RWPE1 (cell line): ENCODE results near the gene KASH5.
"Not testable (repeated sequence)": the region's sequence is repeated elsewhere in the genome, so short reads cannot be mapped to it uniquely, and the experiment has no call there.

Source experiments
- CTCF ChIA-PET: fragments of 350-600 bp; sonication (Branson Sonifier 250); formaldehyde crosslinking; extraction: SDS; loops from one replicate; lab custom pipeline; 2021; lab: Yijun Ruan, JAX
- POLR2A ChIA-PET: fragments of 400-600 bp; formaldehyde crosslinking; extraction: SDS; loops from one replicate; lab custom pipeline; 2020; ENCODE audit warnings: antibody characterized with exemption; ENCODE audit not compliant: low non-redundant PET; lab: Yijun Ruan, JAX
- DNase-seq: peaks from one replicate; pipeline ENCODE4 v3.0.0; 2012; ENCODE audit warnings: low spot score
- H3K27ac ChIP-seq: fragments of 450-650 bp; 2 replicates; pipeline ENCODE4 v1.5.1; 2017
- CTCF ChIP-seq: fragments of 450-650 bp; conservative IDR thresholded peaks from 2 replicates; pipeline ENCODE4 v1.5.1; 2017; ENCODE audit warnings: low read depth, mild to moderate bottlenecking

KASH5 gene

DNA sequence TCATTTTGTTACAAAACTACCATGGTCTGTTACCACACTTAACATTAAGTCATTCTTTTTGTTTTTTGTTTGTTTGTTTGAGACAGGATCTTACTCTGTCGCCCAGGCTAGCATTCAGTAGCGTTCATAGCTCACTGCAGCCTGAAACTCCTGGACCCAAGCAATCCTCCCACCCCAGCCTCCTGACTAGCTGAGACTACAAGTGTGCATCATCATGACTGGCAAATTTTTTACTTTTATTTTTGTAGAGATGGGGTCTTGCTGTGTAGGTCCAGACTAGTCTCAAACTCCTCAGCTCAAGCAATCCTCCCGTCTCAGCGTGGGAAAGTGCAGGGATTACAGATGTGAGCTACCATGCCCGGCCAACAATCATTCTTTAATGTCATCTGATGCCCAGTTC, 68.3 kb downstream of the KASH5 start:
- TF ChIP-seq CTCF: no peak
- no peak for DNase-seq
- H3K27ac ChIP-seq: 0 out of 2 replicates have a peak overlapping the region, but pooled peaks have one; percentile 16
- ChIA-PET CTCF (no interaction called here), POLR2A (no interaction called here)

GRCh38 chr19:49458567-49458903, 70.5 kb downstream of the KASH5 start:
- ChIA-PET POLR2A (no interaction called here), CTCF (interaction anchor here (0.6 kb wide), 1 partner anchor 20 kb away, joined by 5 read pairs; no protein-coding TSS in a partner anchor)
- peak overlapping the region; percentile 23 for H3K27ac ChIP-seq
- no peak for TF ChIP-seq CTCF
- no peak for DNase-seq

- DNase-seq: no peak
- ChIA-PET POLR2A (no interaction called here), CTCF (interaction anchor here (0.5 to 0.6 kb wide), 2 partner anchors 8 to 19 kb away, joined by 3 to 5 read pairs; partner anchors contain the start of gene PIH1D1)
- no peak overlapping the region for H3K27ac ChIP-seq
- no peak for TF ChIP-seq CTCF
Observed at GRCh38 chr19:49459388-49459787, 71.3 kb downstream of the KASH5 start.

DNA sequence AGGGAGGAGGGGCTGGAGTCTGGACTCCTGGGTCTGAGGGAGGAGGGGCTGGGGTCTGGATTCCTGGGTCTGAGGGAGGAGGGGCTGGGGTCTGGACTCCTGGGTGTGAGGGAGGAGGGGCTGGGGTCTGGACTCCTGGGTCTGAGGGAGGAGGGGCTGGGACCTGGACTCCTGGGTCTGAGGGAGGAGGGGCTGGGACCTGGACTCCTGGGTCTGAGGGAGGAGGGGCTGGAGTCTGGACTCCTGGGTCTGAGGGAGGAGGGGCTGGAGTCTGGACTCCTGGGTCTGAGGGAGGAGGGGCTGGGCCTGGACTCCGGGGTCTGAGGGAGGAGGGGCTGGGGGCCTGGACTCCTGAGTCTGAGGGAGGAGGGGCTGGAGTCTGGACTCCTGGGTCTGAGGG, 73.1 kb downstream of the KASH5 start:
- DNase-seq, POLR2A ChIA-PET, CTCF ChIA-PET, H3K27ac ChIP-seq: not testable (repeated sequence)

- POLR2A ChIA-PET: no interaction called here
- TF ChIP-seq CTCF: no peak
- H3K27ac ChIP-seq: no peak overlapping the region
- no peak for DNase-seq
- CTCF ChIA-PET: no interaction called here
Observed at GRCh38 chr19:49461656-49462055, 73.6 kb downstream of the KASH5 start.

DNA sequence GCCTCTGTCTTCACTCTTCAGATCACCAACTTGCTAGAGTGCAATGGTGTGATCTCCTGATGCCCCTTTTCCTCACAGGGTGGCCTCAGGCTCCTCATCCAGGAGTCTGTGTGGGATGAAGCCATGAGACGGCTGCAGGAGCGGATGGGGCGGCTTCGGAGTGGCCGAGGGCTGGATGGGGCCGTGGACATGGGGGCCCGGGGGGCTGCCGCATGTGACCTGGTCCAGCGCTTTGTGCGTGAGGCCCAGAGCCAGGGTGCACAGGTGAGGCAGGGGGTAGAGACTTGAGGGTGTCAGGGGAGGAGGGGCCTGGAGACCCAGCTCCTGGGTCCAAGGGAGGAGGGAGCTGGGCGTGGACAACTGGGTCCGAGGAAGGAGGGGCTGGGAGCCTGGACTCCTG, 74.4 kb downstream of the KASH5 start:
- ChIA-PET CTCF (interaction anchor here (0.7 kb wide), 1 partner anchor 36 kb away, joined by 4 read pairs; no protein-coding TSS in a partner anchor), POLR2A (no interaction called here)
- H3K27ac ChIP-seq: no peak overlapping the region
- no peak for TF ChIP-seq CTCF
- no peak for DNase-seq

GRCh38 chr19:49463960-49464740, 76.1 kb downstream of the KASH5 start:
- no peak for DNase-seq
- CTCF ChIA-PET: interaction anchor here (1.7 kb wide), 1 partner anchor 9 kb away, joined by 3 read pairs; the partner anchor contains the start of gene FLT3LG
- peak overlapping the region; percentile 6; the same call in 1 of the 2 replicates for H3K27ac ChIP-seq
- POLR2A ChIA-PET: no interaction called here
- no peak for TF ChIP-seq CTCF
